Left lung (tissue), 10 donors: ENCODE results near the gene PLAC9. TPM values are rescaled to one million over a fixed set of nuclear protein-coding genes. Genes with fewer than 3 reads are reported as not detected.
A peak's percentile ranks its signal among the peaks of the same experiment; 100 is the strongest.

Experiments
- ATAC-seq: fragments of 200-7000 bp; cut with Tn5 transposase; one replicate; pipeline ENCODE4 v1.9.1; 2020; ENCODE audit warnings: moderate library complexity
- DNase-seq, 4 donors: peaks; one replicate each; pipeline ENCODE4 v3.0.0-alpha.2; 2013 to 2020
- H3K27ac ChIP-seq, 2 donors: fragments of 200-600 bp; sonication (generic) in 1 of 2; one replicate each; pipeline versions ENCODE4 v1.5.0 to v1.8.0; 2020 to 2021
- H3K27me3 ChIP-seq, 2 donors: fragments of 200-600 bp; sonication (generic) in 1 of 2; one replicate each; pipeline versions ENCODE4 v1.5.0 to v1.8.0; 2020 to 2021
- H3K36me3 ChIP-seq, 2 donors: fragments of 200-600 bp; sonication (generic) in 1 of 2; one replicate each; pipeline versions ENCODE4 v1.5.0 to v1.8.0; 2020 to 2021
- H3K4me1 ChIP-seq, 2 donors: fragments of 200-600 bp; one replicate each; pipeline ENCODE4 v1.8.0; 2021
- H3K4me3 ChIP-seq, 2 donors: fragments of 200-600 bp; sonication (generic) in 1 of 2; one replicate each; pipeline versions ENCODE4 v1.5.0 to v1.8.0; 2020 to 2021; ENCODE audit warnings: mild to moderate bottlenecking in 1 of 2
- H3K9me3 ChIP-seq, 2 donors: fragments of 200-600 bp; sonication (generic) in 1 of 2; one replicate each; pipeline versions ENCODE4 v1.5.0 to v1.8.0; 2020 to 2021
- CTCF ChIP-seq, 2 donors: fragments of 200-600 bp; sonication (generic) in 1 of 2; IDR thresholded peaks; one replicate each; pipeline versions ENCODE4 v1.5.0 to v1.8.0; 2021; ENCODE audit warnings: antibody characterized with exemption in 2 of 2
- intact Hi-C, 2 donors: fragments of 100-400 bp; cut with DNase I; formaldehyde crosslinking; loops; one replicate each; pipeline versions ENCODE4 v1.11.2 to v1.14.2; 2022
- polyA plus RNA-seq, 6 donors: library from polyadenylated mRNA; unstranded; fragments of 120-200 nt; gene quantifications; one replicate each; pipeline ENCODE4 v1.2.1, GENCODE V29; 2013; ENCODE audit not compliant: insufficient read length in 6 of 6
- total RNA-seq, 2 donors: library from RNA; stranded (reverse); fragmentation: NEBNext Ultra II Directional; extraction: Animal tissue kit (Norgen Biotek cat#: 25700); gene quantifications; one replicate each; pipeline ENCODE4 v1.2.1, GENCODE V29; 2021
- donor health status: DM: no; HTN: yes; CAD: no.
- donor health status: DM: no; HTN: no; CAD: no.

PLAC9 gene
- total and polyA plus RNA-seq, 8 donors, result 35.0 to 72.4 (median 50.6) TPM

GRCh38 chr10:80168162-80168511 is 35.6 kb downstream of the PLAC9 start:
- Histone ChIP-seq H3K9me3 (no peaks in the 10 kb centered on the region), H3K27ac (no peak overlapping the region), H3K4me1 (peaks cover 17 to 80% of the 10 kb centered on the region in 2 donors), H3K27me3 (no peaks in the 10 kb centered on the region), H3K36me3 (peaks cover 3 to 96% of the 10 kb centered on the region in 2 donors), H3K4me3 (no peak overlapping the region)
- no peak for TF ChIP-seq CTCF (IDR thresholded peaks at IDR 0.05)
- ATAC-seq, result no peak
- intact Hi-C loops, result no loop called here
- peak in 1 of 4 donors; percentile 10 for DNase-seq

- Histone ChIP-seq H3K4me1 (peaks cover 17 to 81% of the 10 kb centered on the region in 2 donors), H3K4me3 (no peak overlapping the region), H3K9me3 (no peaks in the 10 kb centered on the region), H3K27ac (no peak overlapping the region), H3K27me3 (no peaks in the 10 kb centered on the region), H3K36me3 (peaks cover 0 to 90% of the 10 kb centered on the region in 2 donors)
- TF ChIP-seq CTCF (IDR thresholded peaks at IDR 0.05), result no peak
- DNase-seq, result peak in 1 of 4 donors; percentile 27
- no peak for ATAC-seq
- intact Hi-C loops, result no loop called here
Measured at GRCh38 chr10:80168679-80169380, 36.3 kb downstream of the PLAC9 start.

GRCh38 chr10:80170026-80170425 is 37.5 kb downstream of the PLAC9 start:
- Histone ChIP-seq H3K4me3 (no peak overlapping the region), H3K36me3 (peaks cover 0 to 81% of the 10 kb centered on the region in 2 donors), H3K4me1 (peaks cover 15 to 72% of the 10 kb centered on the region in 2 donors), H3K9me3 (no peaks in the 10 kb centered on the region), H3K27me3 (no peaks in the 10 kb centered on the region), H3K27ac (peak overlapping the region in 1 of 2 donors; percentile 28)
- ATAC-seq, result no peak
- DNase-seq, result no peak
- no peak for TF ChIP-seq CTCF (IDR thresholded peaks at IDR 0.05)
- intact Hi-C loops, result no loop called here

DNA sequence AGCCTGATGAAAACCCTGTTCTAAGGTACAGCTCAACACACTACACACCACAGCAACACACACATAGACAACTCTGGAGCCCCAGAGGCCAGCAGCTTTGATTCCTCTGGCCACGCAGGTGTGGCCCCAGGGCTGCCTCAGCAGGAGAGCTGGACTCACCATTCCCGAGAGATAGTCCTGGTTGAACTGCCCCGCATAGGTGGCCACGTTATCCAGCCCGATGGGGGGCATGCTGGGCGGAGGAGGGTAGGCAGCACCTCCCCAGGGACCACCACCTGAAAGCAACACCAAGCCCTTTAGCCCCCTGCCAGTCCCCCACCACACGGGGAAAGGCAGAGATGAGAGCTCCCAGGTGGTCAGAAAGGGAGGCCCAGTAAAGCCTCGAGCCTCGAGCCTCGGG is 38.1 kb downstream of the PLAC9 start:
- peaks cover 15 to 65% of the 10 kb centered on the region in 2 donors for H3K4me1 ChIP-seq
- H3K27ac ChIP-seq, result peak overlapping the region; percentile 7 to 28
- H3K9me3 ChIP-seq, result no peaks in the 10 kb centered on the region
- no peak overlapping the region for H3K4me3 ChIP-seq
- peak in 1 of 4 donors; percentile 29 for DNase-seq
- H3K27me3 ChIP-seq, result no peaks in the 10 kb centered on the region
- intact Hi-C loops, result no loop called here
- H3K36me3 ChIP-seq, result peaks cover 0 to 77% of the 10 kb centered on the region in 2 donors
- TF ChIP-seq CTCF (IDR thresholded peaks at IDR 0.05), result no peak
- no peak for ATAC-seq

- DNase-seq, result peak in 2 of 4 donors; percentile 52 to 72
- peaks cover 0 to 71% of the 10 kb centered on the region in 2 donors for H3K36me3 ChIP-seq
- no peak overlapping the region for H3K4me3 ChIP-seq
- intact Hi-C loops, result no loop called here
- no peak for TF ChIP-seq CTCF (IDR thresholded peaks at IDR 0.05)
- peaks cover 15 to 66% of the 10 kb centered on the region in 2 donors for H3K4me1 ChIP-seq
- no peaks in the 10 kb centered on the region for H3K9me3 ChIP-seq
- ATAC-seq, result peak; percentile 87
- H3K27me3 ChIP-seq, result no peaks in the 10 kb centered on the region
- H3K27ac ChIP-seq, result peak overlapping the region; percentile 28 to 56
Measured at GRCh38 chr10:80171248-80171660, 38.7 kb downstream of the PLAC9 start.
